ENCODE results near the gene RNF151.
"Not testable (repeated sequence)": the region's sequence is repeated elsewhere in the genome, so short reads cannot be mapped to it uniquely, and the experiment has no call there.

RNF151 gene

GRCh38 chr16:1966460-1966859 lies at the start of gene RNF151:
Gene RNF151 (plus strand): TSS chr16:1966856. CDS start chr16:1966882, 26 bp downstream.
- DNase-seq, result no peak

GRCh38 chr16:1917056-1917664 lies 49.5 kb upstream of the RNF151 start:
- no peak for DNase-seq

- no peak for DNase-seq
Observed at GRCh38 chr16:1917665-1918350, 48.8 kb upstream of the RNF151 start.

- DNase-seq, result no peak
Observed at GRCh38 chr16:1918351-1919326, 48.0 kb upstream of the RNF151 start, which contains the start of gene HS3ST6. Gene HS3ST6 (minus strand): TSS chr16:1918415. CDS start chr16:1918323, 92 bp downstream.

- DNase-seq, result no peak
Observed at GRCh38 chr16:1919327-1919998, 47.2 kb upstream of the RNF151 start.

GRCh38 chr16:1920122-1920521 lies 46.5 kb upstream of the RNF151 start:
- DNase-seq, result not testable (repeated sequence)

- DNase-seq, result peak; percentile 17
Observed at GRCh38 chr16:1920727-1921171, 45.9 kb upstream of the RNF151 start.

- no peak for DNase-seq
Observed at GRCh38 chr16:1922357-1922756, 44.3 kb upstream of the RNF151 start.

- peak; percentile 35 for DNase-seq
Observed at GRCh38 chr16:1923299-1924034, 43.2 kb upstream of the RNF151 start.

- no peak for DNase-seq
Observed at GRCh38 chr16:1924095-1924494, 42.6 kb upstream of the RNF151 start.

- no peak for DNase-seq
Observed at GRCh38 chr16:1926271-1926670, 40.4 kb upstream of the RNF151 start.

GRCh38 chr16:1929105-1929504 lies 37.6 kb upstream of the RNF151 start:
- peak; percentile 27 for DNase-seq

- peak; percentile 76 for DNase-seq
Observed at GRCh38 chr16:1929578-1930337, 36.9 kb upstream of the RNF151 start.

- no peak for DNase-seq
Observed at GRCh38 chr16:1930338-1930720, 36.3 kb upstream of the RNF151 start.

- DNase-seq, result no peak
Observed at GRCh38 chr16:1932050-1933028, 34.3 kb upstream of the RNF151 start.

- no peak for DNase-seq
Observed at GRCh38 chr16:1933097-1933661, 33.5 kb upstream of the RNF151 start.

GRCh38 chr16:1936945-1937479 lies 29.6 kb upstream of the RNF151 start:
- DNase-seq, result no peak

GRCh38 chr16:1938316-1938715 lies 28.3 kb upstream of the RNF151 start:
- no peak for DNase-seq

GRCh38 chr16:1938910-1939309 lies 27.7 kb upstream of the RNF151 start:
- no peak for DNase-seq
